Measurements from ENCODE around the gene OR6J1. TPM values are rescaled to one million over a fixed set of nuclear protein-coding genes. Genes with fewer than 3 reads are reported as not detected.
"Not testable (repeated sequence)": the region's sequence is repeated elsewhere in the genome, so short reads cannot be mapped to it uniquely, and the experiment has no call there.

Gene OR6J1
- total RNA-seq, 2 donors from 2014 or later, result not detected

DNA sequence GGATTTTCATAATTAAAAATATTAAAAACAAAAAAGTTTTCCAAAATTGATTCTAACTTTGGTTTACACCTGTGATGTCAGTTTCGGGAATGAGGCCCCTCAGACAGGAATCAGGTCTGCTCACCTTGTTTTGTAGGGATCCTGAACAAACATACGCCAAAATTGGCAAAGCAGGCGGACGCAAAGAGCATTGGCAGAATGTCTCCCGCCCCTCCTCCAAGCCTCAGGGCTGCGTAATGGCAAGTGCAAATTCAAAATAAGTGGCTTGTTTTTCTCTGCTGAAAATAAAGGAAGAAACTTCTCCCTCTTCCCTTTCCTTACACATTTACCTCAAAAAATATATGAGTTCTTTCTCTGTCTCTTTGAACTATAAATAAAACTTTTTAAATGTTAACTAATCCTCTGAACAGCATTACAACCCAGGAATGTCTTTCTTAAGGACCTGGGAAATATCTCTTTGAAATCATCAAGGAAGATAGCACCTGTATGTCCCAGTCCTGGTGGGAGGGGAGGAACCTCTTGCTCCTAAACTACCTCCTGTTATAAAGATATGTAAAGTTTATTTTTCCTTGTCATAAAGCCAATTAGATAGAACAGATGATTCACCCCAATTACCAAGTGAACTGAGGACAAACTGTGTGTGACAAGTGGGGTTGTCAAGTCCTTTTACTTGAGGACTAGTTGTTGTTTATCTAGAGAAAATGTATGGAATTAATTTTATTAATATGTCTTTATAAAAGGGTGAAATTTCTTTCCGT lies 16.5 kb downstream of the OR6J1 start:
- Mint-ChIP-seq H3K36me3 (peaks cover 10 to 21% of the 10 kb centered on the region in 2 donors), H3K27ac (no peak overlapping the region), H3K9me3 (peaks cover 7 to 9% of the 10 kb centered on the region in 2 donors)
- DNase-seq (ENCODE audit: low spot score in 2 of 2) (no peak), ATAC-seq (no peak)

DNA sequence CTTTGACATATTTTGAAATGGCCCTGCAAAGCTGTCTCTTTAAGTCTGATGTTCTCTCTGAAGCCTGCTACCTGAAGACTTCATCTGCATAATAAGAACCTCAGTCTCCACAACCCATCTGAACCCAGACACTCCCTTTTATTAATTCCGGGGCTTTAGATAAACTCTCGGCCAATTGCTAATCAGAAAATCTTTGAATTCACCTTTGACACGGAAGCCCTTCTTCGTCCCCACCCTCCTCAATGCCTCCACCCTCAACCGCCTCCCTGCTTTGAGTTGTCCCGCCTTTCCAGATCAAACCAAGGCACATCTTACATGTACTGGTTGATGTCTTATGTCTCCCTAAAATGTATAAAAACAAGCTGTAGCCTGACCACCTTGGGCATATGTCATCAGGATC lies 17.6 kb downstream of the OR6J1 start:
- no peak overlapping the region for H3K27ac Mint-ChIP-seq
- ATAC-seq, result no peak
- peaks cover 10 to 17% of the 10 kb centered on the region in 2 donors for H3K36me3 Mint-ChIP-seq

DNA sequence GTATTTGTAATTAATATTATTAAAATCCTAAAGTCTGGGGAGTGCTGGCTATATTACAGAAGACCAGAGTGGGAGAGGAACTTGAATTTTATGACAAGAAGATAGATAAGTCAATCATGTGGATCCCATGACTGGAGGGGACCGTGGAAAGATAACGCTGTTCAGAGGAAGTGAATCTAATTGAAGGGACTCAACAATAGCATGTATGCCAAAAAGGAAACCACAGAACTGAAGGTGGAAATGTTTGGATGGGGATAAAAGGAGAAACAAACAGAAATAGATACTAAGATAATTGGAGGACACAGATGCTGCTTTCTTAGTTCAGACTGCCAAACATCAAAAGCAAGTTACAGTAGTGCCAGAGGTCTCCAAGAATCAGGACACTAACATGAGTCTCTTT lies 21.1 kb downstream of the OR6J1 start:
- Mint-ChIP-seq H3K27ac (no peak overlapping the region), H3K9me3 (no peaks in the 10 kb centered on the region), H3K36me3 (no peaks in the 10 kb centered on the region)
- DNase-seq (ENCODE audit: low spot score in 2 of 2) (no peak), ATAC-seq (no peak)

More for the DNA sequence above, 17.6 kb downstream of the OR6J1 start:
- no peak for DNase-seq (ENCODE audit: low spot score in 2 of 2)
- H3K9me3 Mint-ChIP-seq, result peaks cover 7 to 9% of the 10 kb centered on the region in 2 donors

DNA sequence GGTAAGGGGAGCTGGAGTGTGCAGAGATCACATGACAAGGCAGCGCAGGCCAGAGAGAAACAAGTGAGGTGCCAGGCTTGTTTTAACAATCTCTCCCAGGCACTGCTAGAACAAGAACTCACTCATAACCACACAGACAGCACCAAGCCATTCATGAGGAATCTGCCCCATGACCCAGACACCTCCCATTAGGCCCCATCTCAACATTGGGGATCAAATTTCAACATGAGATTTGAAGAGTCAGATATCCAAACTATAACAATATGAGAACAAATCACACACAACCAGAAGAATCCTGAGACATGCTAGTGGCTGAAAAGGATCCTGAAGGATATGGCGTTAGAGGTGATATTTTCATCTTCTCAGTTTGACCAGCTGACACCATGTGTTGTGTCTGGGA lies 21.9 kb downstream of the OR6J1 start:
- ATAC-seq, result no peak

DNA sequence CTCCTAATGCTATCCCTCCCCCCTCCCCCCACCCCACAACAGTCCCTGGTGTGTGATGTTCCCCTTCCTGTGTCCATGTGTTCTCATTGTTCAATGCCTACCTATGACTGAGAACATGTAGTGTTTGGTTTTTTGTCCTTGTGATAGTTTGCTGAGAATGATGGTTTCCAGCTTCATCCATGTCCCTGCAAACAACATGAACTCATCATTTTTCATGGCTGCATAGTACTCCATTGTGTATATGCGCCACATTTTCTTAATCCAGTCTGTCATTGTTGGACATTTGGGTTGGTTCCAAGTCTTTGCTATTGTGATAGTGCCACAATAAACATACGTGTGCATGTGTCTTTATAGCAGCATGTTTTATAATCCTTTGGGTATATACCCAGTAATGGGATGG lies 28.4 kb downstream of the OR6J1 start:
- ATAC-seq; H3K9me3 Mint-ChIP-seq; DNase-seq (ENCODE audit: low spot score in 2 of 2); H3K36me3 Mint-ChIP-seq; H3K27ac Mint-ChIP-seq: not testable (repeated sequence)

More for the DNA sequence above, 21.9 kb downstream of the OR6J1 start:
- DNase-seq (ENCODE audit: low spot score in 2 of 2), result no peak
- Mint-ChIP-seq H3K36me3 (no peaks in the 10 kb centered on the region), H3K9me3 (no peaks in the 10 kb centered on the region), H3K27ac (no peak overlapping the region)

DNA sequence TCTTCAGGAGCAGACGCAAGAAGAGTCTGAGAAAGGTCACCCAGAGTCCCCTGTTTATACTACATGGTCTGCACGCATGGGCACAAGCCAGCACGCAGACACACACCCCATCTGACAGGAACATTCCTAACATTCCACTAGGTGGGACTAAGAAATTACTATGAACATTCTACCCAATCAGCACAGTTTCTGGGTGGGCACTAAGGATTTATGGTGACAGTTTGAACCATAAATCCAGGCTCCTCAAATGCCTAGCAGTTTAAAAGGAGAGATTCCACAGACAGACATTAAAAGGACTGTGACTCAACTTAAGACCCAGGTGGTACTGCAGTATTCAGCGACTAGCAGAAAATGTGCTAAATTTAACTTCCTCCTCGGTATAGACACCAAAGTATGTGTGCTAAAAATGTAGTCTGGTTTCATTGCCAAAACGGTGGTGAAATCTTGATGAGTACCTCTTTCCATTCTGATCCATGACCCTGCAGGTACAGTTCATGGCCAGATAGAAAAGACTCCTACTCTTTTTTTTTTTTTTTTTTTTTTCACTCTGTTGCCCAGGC lies 29.8 kb downstream of the OR6J1 start:
- DNase-seq (ENCODE audit: low spot score in 2 of 2) (no peak), ATAC-seq (peak; percentile 36 to 47)
- Mint-ChIP-seq H3K27ac (no peak overlapping the region), H3K36me3 (peaks cover 0 to 12% of the 10 kb centered on the region in 2 donors), H3K9me3 (no peaks in the 10 kb centered on the region)

DNA sequence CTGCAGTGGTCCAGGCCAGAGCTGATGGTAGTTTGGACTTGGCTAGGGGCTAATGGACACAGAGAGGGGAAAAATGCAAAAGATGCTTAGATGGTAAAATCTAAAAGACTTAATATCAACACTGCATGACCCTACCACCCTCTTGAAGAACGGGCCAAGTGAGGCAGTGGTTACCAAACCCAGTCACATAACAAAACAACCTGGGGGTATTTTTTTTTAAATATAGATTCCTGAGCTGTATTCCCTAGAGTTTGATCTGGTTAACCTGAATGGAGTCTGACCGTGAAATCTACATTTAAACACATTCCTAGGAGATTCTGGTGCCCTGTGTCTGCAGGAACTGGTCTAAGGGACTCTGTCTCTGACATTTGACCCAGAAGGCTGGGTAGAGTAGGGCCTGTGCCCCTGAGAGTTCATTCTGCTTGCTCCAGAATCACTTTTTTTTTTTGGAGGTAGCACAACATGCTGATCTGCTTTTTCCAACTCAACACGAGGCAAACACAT lies 30.4 kb downstream of the OR6J1 start:
- no peaks in the 10 kb centered on the region for H3K9me3 Mint-ChIP-seq
- DNase-seq (ENCODE audit: low spot score in 2 of 2), result no peak
- peaks cover 0 to 13% of the 10 kb centered on the region in 2 donors for H3K36me3 Mint-ChIP-seq
- ATAC-seq, result no peak
- no peak overlapping the region for H3K27ac Mint-ChIP-seq

DNA sequence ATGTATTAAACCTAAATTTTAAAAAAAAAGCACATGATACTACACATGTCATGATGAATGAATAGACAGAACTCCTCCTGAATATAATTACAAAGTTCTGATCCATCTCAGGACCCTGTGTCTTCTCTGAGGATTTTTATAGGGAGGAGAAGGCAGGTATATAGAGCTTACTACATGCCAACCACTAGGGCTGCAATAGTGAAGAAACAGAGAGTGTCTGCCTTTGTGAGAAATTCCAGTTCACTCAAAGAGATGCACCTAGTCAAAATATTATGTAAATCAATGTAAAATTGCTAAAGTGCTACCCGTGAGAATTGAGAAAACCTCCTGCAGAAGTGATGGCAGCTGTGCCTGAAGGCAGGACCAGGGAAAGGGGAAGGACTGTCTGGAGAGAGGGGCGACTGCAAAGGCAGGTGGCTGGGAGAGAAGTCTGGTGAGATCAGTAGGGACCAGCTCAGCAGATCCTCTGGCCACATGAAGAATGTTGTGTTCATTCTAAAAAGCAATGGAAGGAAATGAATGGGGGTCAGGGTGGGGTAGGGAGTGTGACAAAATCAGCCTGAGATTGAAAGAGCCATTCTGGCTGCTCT lies 31.0 kb downstream of the OR6J1 start:
- Mint-ChIP-seq H3K27ac (peak overlapping the region in 1 of 2 donors; percentile 16), H3K9me3 (no peaks in the 10 kb centered on the region), H3K36me3 (peaks cover 0 to 13% of the 10 kb centered on the region in 2 donors)
- DNase-seq (ENCODE audit: low spot score in 2 of 2) (no peak), ATAC-seq (no peak)

DNA sequence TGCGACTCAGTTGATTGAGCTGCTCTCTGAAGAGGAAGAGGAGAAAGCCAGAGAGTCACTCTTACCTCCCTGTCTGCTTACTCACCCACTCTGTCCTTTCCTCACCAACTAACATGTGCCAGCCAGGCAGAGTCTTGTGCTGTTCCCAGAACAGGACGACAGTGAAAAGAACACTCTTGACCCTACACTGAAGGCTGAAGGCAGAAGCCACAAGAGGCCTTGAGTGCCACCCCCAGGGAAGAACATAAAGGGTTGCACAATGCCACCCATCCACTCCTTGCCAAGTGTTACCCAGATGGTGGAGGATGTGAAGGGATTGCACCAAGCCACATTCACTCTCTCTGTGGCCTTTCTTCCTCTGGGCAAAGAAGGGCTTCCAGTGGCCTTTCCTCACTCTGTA lies 33.2 kb downstream of the OR6J1 start:
- peaks cover 0 to 13% of the 10 kb centered on the region in 2 donors for H3K36me3 Mint-ChIP-seq
- ATAC-seq, result peak in 1 of 2 donors; percentile 20
- no peak for DNase-seq (ENCODE audit: low spot score in 2 of 2)
- no peaks in the 10 kb centered on the region for H3K9me3 Mint-ChIP-seq
- H3K27ac Mint-ChIP-seq, result no peak overlapping the region

DNA sequence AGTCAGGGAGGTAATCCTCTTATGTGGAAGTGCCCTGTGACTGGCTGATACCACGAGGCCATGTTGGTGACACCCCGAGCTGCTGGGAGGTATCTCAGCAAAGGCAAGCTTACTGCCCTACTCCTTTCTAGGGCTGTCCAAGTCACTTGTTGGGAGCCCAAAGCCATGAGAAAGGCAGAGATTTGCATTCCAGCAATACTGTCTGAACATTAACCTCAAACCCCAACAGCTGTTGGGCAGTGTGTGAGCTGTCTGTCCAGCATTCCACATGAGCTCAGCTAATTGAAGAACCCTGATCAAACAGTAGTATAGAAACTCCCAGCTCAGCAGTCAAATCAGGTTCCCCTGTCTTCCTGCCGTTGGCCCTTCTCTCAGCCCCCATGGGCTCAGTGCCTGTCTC lies 36.9 kb downstream of the OR6J1 start:
- DNase-seq (ENCODE audit: low spot score in 2 of 2) (no peak), ATAC-seq (no peak)
- no peak overlapping the region for H3K27ac Mint-ChIP-seq
- H3K9me3 Mint-ChIP-seq, result no peaks in the 10 kb centered on the region
- H3K36me3 Mint-ChIP-seq, result peaks cover 0 to 24% of the 10 kb centered on the region in 2 donors

DNA sequence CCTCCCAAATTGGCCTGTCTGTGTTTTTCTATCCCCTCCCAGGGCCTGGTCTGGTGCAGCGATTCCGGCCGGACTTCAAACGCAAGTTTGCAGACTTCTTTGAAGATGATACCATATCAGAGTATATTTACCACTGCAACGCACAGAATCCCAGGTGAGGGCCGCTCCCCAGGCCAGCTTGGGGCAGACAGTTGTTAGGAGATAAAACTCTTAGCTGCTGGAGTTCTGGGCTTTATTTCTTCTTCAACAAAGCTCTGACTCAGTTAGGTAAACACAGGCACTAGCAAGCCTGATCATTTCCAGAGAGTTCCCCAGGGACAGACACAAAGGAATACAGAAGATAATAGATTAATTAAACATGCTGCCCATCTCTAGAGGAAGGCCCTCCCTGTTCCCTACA lies 37.8 kb downstream of the OR6J1 start:
- H3K36me3 Mint-ChIP-seq, result peaks cover 0 to 32% of the 10 kb centered on the region in 2 donors
- no peak for ATAC-seq
- no peak overlapping the region for H3K27ac Mint-ChIP-seq
- no peak for DNase-seq (ENCODE audit: low spot score in 2 of 2)
- H3K9me3 Mint-ChIP-seq, result no peaks in the 10 kb centered on the region

DNA sequence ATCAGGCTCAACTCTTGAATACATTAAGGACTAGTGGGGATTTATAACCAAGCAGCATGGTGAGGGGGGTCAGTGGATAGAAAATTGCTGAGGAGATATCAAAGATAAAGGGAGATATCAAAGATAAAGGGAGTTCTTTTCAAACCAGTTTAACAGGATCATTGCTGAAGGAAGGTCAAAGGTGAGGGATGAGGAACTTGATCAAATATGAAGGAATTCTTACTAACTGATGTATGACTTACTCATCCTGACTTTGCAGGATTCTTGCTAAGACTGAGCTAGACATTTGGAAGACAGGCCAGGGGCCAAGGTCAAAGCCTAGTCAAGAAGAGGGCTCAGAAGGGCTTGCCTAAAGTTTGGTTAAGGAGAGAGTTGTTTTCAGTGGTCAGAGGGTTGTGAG lies 41.3 kb downstream of the OR6J1 start:
- Mint-ChIP-seq H3K36me3 (peaks cover 8 to 33% of the 10 kb centered on the region in 2 donors), H3K27ac (no peak overlapping the region), H3K9me3 (no peaks in the 10 kb centered on the region)
- DNase-seq (ENCODE audit: low spot score in 2 of 2) (no peak), ATAC-seq (no peak)

DNA sequence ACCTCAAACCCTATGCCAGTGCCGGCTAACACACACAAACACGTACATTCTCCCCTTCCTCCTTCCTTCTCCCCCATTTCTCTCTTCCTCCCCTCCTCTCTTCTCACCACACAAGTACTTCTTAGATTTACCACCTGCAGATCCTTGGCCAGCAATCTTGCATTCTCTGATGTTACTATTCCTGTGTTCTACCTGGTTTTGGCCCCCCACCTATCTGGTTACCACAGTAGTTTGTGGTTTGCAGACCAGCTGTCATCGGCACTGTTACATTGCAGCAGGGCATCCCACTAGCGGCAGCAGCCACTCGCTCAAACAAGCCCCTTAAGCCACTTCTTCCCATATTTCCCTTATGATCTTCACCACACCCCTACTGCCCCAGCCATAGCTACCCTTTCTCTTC lies 42.2 kb downstream of the OR6J1 start:
- Mint-ChIP-seq H3K9me3 (no peaks in the 10 kb centered on the region), H3K36me3 (peaks cover 8 to 33% of the 10 kb centered on the region in 2 donors), H3K27ac (no peak overlapping the region)
- DNase-seq (ENCODE audit: low spot score in 2 of 2), result no peak
- ATAC-seq, result no peak

DNA sequence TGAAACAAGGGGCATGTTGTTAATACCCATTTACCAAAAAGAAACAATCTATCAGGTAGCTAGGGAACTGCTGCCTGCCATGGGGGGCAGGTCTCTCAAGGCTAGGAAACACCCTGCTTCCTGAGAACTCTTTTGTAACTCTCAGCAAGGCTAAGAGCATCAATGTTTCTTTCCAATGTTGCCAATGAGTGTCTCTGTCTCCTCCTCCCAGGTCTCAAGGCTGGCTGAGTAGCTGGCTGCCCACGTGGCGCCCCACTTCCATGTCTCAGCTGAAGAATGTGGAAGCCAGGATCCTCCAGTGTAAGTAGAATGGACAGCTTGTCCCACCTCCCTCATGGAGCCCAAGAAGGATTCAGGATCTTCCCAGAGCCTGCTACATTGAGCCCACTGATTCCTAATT lies 42.7 kb downstream of the OR6J1 start:
- peaks cover 8 to 33% of the 10 kb centered on the region in 2 donors for H3K36me3 Mint-ChIP-seq
- H3K27ac Mint-ChIP-seq, result no peak overlapping the region
- H3K9me3 Mint-ChIP-seq, result no peaks in the 10 kb centered on the region
- DNase-seq (ENCODE audit: low spot score in 2 of 2) (no peak), ATAC-seq (no peak)

DNA sequence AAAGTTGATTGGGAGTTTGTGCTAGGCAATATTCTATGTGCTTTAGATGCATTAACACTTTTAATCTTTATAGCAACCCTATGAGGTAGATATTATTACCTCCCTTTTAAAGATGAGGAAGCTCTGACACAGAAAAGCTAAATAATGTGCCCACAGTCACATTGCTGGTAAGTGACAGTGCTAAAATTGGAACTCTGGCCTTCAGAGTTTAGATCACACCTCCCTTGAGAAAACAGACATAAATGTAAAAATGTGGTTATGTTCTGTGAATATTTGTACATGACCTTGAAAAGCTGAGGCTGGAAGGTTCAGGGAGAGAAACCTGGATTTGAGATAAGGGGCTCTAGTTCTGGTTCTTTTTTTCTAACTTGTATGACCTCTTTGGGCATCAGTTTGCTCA lies 44.1 kb downstream of the OR6J1 start:
- H3K36me3 Mint-ChIP-seq, result peaks cover 8 to 33% of the 10 kb centered on the region in 2 donors
- no peaks in the 10 kb centered on the region for H3K9me3 Mint-ChIP-seq
- ATAC-seq (no peak), DNase-seq (ENCODE audit: low spot score in 2 of 2) (no peak)
- no peak overlapping the region for H3K27ac Mint-ChIP-seq

DNA sequence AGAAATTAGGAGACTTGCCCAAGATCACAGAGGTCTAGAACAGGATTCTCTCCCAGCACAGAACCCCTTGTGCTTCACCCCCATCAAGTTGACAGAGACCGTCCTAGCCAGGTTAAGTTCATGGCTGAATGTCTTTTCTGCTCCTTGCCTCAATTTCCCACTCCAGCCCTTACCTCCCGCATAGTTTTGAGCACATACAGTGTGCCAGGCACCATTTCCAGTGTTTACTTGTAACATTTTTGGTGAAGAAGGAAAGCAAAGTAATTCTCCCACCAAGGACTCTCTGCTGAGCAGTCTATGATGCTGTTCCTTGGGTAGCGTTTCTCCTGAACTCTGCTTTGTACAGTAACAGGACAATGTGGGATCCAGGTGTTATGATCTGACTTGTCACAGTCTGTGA lies 44.8 kb downstream of the OR6J1 start:
- H3K27ac Mint-ChIP-seq, result peak overlapping the region in 1 of 2 donors; percentile 86
- no peak for ATAC-seq

DNA sequence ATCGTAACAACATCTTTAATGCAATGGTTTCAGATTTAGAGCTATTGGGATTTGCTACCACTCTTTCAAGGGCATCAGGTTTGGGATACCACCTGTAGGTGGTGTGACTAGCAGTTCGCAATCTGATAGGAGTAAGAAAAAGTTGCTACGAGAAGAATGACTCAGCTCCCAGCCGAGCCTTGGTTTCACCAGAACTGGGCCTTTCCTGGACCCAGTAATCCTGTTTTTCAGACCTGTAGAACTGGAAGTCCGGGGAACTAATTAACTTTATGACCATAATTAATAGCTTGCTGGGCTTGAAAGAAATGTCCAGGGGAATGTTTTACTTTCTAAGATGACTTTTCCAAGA lies 45.3 kb downstream of the OR6J1 start:
- peak; percentile 77 to 82 for ATAC-seq
- DNase-seq (ENCODE audit: low spot score in 2 of 2), result peak in 1 of 2 donors; percentile 36
- Mint-ChIP-seq H3K9me3 (no peaks in the 10 kb centered on the region), H3K36me3 (peaks cover 8 to 33% of the 10 kb centered on the region in 2 donors), H3K27ac (peak overlapping the region; percentile 86 to 94)

More for the DNA sequence above, 44.8 kb downstream of the OR6J1 start:
- DNase-seq (ENCODE audit: low spot score in 2 of 2), result no peak
- peaks cover 8 to 33% of the 10 kb centered on the region in 2 donors for H3K36me3 Mint-ChIP-seq
- no peaks in the 10 kb centered on the region for H3K9me3 Mint-ChIP-seq
